CD4-positive, alpha-beta T cell treated with Interleukin-21 for 1 hour (primary cell): Measurements from ENCODE around the gene MAP3K12.
"Not testable (repeated sequence)": the region's sequence is repeated elsewhere in the genome, so short reads cannot be mapped to it uniquely, and the experiment has no call there.

Experiments used
- DNase-seq: peaks from one replicate; pipeline ENCODE4 v3.0.0-alpha.2; 2020

The MAP3K12 gene

DNA sequence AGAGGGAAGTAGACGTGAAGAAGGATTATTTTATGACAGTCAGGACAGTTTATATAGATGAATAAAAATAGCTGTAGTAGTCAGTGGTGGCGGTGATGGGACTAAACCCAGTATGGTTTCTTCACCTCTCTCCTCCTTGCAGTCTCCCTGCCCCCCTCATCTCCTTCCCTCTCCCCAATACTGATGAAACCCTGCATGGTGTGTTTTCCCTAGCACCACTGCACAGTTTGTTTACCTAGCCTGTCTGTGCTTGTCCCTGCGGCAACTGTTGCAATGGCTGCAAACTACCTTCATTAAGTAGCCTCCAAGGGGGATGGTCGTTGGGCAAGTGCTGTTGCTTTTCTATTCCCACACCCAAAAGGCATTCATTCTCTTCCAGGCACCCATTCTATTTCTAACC, 32.6 kb downstream of the MAP3K12 start:
- DNase-seq = no peak

DNA sequence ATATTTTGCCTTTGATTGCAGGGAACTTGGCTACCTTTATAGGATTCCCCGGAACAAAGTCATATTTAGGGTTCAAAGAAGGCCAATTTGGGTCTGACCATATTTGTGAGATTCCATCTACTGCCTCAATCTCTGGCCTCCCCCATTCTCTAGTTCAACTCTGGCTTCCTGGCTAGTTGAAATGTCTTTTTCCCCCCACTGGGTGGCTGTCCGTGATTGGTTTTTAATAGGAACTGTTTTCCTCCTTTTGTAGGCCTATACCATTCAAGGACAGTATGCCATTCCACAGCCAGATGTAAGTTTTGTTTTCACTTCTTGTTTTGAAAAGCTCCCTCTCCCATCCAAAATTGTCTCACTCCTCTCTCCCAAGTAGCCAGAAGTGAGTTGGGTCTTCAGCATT, 33.6 kb downstream of the MAP3K12 start:
- no peak for DNase-seq

DNA sequence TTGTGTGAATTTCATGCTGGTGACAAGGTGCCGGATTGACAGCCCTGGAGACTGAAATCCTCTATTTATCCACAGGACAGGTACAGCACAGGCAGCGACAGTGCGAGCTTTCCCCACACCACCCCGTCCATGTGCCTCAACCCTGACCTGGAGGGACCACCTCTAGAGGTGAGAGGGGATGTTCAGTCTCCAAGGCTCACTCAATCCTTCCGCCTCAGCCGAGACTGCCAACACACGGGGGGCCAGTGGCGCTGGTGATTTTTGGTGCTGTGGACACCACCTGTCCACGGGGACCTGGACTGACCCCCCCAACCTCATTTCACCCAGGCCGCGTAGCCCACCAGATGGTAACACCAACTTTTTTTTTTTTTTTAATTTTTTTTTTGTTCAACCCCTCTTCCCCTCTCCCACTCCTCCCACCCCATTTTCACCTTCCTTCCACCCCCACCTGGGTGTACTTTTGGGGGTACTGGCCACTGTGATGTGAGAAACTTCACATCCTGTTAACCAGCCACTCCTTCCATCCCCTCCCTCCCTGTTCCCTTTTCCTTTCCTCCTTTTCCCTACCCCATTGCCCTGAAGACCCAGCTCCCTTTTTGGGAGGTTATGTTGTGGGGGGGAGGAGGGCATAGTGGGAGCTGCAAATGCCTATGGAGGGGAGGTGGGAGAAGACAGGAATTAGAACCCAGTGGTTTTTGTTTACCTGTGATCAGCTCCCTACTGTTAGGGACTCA, 34.4 kb downstream of the MAP3K12 start:
- DNase-seq = no peak

DNA sequence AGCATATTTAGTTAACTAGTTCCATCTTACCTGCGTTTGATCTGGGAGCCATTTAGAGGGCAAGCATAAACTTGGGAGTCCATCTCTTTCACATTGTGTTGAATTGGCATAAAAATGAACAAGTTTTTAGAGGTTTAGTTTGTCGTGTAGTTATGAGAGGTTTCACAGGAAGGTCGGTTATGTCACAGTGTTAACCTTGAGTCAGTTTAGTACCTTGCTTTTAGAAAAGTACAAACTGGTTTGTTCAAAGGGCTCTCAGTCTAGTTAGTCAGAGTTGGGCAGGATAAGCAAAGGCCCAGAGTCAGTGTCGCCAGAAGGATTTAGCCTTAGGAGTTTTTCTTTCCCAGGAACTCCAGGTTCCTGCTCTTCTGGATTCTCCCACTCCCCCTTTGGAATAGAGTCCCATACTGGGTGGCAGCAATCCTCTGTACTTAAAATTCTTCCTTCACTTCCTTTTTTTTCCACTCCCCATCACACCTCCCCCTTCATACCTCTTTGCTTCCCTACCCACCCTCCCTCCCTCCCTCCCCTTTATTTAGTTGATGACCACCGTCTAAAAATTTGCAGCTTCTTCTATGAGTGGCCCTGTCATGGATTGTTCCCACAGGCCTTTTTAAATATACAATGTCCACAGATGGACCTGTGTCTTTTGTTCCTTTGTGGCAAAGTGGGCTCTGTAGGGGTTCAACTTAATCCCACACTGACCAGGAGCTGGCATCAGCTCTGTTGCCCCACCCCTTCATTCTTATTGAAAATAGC, 35.3 kb downstream of the MAP3K12 start:
- DNase-seq = no peak

DNA sequence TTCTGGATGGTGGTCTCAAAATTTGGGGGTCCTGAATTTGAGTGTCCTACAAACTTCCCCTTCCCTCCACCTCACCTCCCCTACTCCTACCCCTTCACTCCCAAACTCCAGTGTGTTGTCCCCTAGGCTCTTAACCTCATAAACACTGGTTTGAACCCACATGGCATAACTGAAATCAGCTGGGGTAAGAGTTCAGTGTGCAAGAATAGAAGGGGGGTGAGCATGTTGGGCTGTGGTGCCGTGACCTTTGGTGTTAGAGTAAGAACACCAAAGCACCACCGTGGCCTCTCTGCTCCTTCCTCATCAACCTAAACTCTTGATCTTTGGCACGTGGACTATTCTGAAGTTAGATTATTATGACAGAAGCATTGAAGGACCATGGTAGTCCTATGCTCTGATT, 36.3 kb downstream of the MAP3K12 start:
- DNase-seq = no peak

DNA sequence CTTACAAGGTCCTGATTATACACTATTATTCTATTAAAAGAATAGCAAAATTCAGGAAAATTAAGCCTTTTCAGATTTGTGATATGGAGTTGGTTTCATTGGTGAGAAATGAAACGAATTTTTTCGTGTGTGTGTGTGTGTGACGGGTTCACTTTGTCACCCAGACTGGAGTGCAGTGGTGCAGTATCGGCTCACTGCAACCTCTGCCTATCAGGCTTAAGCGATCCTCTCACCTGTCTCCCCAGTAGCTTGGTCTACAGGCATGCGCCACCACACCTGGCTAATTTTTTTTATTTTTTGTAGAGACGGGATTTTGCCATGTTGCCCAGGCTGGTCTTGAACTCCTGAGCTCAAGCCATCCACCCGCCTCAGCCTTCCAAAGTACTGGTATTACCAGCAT, 37.7 kb downstream of the MAP3K12 start:
- no peak for DNase-seq

DNA sequence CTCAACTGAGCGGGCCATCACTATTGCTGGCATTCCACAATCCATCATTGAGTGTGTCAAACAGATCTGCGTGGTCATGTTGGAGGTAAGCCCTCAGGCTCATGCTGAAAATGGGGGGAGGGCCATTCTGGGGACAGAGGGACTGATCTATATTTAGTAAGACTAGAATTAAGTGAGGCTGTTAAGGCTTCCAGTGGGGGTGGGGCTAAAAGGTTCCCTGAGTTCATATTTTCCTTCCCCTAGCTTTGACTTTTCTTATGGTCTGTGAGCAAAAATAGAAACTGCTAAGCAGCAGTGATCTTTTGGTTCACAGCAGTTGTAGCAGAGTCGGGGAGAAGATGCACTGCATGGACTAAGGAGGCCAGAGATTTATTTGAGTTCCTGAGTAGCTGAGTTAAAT, 38.2 kb downstream of the MAP3K12 start:
- no peak for DNase-seq

DNA sequence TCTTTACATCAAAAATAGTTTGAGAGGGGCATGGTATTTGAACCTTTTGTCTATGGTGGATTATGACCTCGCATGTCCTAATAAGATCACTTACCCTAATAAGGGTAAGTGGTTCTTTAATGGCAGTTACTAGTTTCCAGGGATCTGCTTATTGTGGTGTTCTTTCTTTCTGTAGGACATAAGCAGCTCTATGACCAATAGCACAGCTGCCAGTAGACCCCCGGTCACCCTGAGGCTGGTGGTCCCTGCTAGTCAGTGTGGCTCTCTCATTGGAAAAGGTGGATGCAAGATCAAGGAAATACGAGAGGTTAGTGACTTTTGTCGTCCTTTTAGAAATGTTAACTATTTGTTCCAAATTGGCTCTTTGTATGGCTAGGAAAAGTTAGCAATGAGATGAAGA, 40.2 kb downstream of the MAP3K12 start:
- no peak for DNase-seq

DNA sequence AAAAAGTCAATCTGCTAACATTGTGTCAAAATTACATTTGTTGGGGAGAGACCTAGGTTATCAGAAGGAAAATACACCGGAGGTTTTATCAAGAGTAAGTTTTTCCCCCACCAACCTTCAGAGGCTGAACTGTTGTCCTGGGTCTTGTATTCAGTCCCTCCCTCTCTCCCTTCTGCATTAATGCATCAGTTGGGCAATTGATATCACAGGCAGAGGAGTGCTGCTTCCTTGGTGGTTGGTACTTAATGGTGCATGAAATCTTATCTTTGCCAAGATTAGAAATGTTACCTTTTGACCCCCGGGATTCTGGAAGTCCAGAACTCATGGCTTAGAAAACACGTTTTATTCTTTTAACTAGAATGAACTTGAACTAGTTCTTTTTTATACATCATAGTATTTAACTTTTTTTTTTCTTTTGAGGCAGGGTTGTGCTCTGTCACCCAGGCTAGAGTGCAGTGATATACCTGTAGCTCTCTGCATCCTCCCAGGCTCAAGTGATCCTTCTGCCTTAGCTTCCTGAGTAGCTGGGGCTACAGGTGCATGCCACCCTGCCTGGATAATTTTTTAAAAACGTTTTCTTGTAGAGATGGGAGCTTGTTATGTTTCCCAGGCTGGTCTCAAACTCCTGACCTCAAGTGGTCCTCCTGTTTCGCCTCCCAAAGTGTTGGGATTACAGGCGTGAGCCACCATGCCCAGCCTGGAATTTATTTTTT, 42.4 kb downstream of the MAP3K12 start:
- DNase-seq = no peak

DNA sequence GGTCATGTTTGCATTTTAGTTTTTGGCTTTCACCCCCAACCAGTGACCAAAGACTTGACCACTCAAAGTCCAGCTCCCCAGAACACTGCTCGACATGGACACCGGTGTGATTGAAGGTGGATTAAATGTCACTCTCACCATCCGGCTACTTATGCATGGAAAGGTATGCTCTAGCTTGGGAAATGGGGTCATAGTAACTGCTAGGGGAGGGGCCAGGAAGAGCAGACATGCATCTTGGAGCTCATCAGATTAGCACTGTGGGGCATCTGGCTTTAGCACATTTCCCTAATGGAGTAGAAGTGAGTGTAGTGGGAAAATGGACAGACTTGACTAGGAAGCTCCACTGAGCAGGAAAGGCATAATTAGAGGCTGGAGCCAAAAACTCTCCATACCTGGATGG, 44.6 kb downstream of the MAP3K12 start:
- DNase-seq = no peak

DNA sequence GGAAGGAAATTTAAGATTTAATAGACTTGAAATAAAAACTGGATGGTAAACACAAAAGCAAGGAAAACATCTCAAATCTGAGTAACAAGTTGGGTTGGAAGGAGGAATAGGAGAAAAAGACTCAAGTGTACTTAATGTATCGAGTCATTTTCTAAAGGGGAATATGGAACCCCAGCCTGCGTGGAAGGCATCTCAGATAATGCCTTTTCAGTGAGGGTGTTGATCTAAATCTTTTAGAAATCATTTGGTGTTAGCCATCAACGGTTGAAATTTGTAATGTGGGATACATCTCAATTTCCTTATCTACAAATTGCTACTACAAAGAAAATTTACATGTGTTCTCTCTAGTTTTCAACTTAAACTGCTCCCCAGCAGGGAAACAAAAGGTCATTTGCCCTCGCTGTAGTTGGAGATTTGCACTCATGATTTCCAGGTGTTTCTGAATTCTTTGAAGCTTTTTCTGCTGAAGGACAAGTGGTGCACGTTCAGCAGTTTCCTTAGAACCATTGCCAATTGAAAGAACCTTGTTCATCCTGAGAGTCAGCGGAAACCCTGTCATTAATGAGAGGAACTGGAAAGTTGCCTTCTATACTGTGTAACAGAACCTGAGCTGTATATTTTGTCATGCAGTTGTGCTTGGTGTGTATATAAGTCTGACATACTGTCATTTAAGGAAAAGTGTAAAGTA, 45.2 kb downstream of the MAP3K12 start:
- DNase-seq = no peak

DNA sequence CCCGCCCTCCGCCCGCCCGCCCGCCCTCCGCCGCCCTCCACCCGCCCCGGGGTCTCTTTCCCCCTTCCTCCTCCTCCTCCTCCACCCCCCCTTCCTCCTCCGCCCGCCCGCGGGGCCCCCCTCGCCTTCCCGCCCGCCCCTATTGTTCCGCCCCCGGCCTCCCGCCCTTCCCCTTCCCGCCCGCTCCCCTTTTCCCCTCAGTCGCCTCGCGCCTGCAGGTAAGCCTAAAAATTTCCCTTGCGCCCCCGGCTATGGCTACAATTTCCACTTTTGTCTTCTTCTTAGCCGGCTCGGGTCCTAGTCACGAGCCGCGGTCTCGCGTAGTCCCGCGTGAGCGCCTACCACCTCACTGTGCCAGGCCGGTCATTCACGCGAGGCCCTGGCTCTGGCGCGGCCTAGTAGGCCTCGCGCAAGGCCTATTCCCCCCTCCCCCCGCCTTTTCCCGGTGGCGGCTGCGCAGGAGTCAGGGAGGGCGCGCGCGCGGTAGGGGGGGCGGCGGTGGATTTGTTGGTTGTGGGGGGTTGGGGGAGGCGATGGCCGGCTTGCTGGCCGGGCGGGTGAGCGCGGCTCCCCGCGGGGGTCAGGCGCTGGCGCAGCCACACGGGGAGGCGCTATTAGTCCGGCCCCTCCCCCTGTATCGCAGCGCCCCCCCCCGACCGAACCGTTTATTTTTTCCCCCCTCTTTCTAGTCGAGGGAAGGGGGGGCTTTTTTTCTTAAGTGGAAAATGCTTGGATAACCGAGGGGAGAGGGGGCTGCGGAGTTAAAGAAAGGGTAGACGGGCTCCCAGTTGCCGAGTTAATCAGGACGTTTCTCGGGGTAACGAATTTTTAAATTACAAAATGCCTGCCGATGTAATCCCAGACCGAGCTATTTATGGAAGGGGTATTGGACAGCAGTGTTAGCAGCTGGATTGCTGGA, 46.8 kb downstream of the MAP3K12 start:
- DNase-seq = peak; percentile 84

DNA sequence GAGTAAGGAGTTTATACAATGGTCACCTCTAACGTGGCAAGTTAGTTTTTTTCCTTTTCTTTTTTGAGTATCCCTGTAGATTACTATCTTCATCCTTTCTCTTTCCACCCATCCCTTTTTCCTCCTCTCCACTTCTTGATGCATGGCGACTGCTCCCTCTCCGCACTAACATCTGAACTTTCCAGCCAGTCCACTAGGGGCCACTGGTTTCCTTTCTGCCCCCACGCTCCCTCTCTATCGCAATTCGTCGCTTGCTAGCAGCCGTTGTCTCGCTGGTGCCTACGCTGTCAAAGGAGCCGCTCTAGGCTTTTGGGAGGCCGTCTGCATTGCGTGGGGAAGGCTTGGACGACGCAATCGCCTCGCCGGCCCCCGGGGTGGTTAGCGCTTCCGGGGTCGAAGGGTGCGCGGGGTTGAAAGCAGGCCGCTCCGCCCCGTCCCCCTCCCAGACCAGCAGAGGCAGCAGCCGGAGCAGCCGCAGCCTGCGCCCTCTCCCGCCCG, 47.5 kb downstream of the MAP3K12 start, which contains the start of gene PCBP2:
Gene PCBP2 (plus strand): TSS at position 442 of the 498 bp plus-strand sequence. CDS start 2,699 bp downstream, outside the sequence.
- peak; percentile 99 for DNase-seq

DNA sequence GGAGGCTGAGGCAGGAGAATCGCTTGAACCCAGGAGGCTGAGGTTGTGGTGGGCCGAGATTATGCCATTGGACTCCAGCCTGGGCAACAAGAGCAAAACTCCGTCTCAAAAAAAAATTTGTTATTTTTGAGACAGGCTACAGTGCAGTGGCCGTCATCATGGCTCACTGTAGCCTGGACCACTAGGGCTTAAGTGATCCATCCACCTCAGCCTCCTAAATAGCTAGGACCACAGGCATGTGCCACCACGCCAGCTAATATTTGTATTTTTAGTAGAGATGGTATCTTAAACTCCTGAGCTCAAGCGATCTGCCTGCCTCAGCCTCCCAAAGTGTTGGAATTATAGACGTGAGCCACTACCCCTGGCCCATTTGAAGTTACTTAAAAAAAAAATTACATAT, 48.3 kb downstream of the MAP3K12 start:
- DNase-seq = no peak

DNA sequence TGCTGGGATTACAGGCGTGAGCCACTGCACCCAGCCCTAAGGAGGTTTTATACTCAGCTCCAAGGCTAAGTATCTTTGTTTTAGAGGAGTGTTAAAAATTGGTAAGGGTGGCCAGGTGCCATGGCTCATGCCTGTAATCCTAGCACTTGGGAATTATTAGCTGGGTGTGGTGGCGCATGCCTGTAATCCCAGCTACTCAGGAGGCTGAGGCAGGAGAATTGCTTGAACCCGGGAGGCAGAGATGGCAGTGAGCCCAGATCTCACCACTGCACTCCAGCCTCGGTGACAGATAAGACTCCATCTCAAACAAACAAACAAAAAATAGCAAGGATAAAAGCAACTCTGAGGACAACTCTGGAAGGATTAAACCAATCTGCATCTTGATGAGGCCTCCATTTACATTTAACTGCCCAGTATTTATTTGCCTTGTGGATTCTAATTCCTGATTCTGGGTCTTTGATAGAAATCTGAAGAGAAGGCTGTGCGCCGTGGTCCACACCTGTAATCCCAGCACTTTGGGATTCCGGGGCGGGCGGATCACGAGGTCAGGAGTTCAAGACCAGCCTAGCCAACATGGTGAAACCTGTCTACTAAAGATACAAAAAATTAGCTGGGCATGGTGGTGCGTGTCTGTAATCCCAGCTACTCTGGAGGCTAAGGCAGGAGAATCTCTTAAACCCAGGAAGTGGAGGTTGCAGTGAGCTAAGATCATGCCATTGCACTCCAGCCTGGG, 54.5 kb downstream of the MAP3K12 start:
- DNase-seq = not testable (repeated sequence)

DNA sequence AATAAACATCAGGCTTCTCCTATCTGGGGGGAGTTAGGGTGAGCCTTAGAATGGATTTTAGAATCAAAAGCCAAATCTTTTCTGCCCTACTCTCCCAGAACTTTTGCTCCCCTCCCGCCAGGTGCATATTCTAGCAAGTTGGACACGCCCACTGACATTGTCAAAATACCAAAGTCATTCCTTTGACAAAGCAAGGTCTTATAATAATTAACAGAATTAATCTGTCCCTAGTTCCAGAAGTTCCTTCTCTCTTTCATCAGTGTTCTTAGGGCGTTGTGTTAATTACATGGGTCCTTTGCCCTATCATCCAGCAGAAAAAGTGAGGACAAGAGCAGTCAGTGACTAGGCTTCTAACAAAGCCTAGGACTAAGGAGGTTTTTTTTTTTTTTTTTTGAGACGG, 55.3 kb downstream of the MAP3K12 start:
- no peak for DNase-seq

DNA sequence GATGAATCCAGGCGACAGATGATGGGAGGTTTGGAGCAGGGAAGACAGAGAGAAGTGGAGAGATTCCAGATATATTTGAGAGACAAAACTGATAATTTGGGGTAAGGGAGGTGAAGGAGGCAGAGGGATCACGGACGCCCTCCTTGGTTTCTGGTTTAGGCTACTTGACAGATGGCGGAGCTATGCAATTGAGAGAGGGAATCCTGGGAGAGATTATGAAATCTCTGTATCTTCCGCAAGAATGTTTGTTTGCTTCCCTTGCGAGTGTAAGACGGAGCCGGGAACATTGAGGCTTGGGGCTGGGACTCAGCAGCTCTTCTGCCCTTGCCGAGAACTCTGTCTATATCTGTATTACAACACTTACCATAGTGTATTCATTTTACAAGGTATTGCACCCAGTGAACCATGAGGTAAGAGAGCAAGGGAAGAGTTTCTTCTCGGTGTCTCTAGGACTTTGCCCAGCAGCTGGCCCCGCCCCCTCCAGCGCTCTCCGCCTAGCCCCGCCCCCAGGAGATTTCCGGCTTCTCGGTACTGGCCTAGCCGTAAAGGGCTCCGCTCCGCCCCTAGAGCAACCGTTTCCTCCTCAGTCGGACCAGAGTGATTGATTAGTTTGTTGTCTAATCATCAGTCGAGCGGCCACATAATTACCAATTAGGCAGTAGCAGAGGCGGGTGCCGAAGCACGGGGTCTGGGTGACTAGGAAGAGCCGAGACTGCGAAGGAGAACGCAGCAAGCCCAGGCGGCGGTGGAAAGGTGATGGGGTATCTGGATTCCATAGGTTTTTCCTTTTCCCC, 58.0 kb downstream of the MAP3K12 start, which contains the start of gene PRR13:
Gene PRR13 (plus strand): TSS at position 695 of the 794 bp plus-strand sequence. CDS start 981 bp downstream, outside the sequence.
- peak; percentile 99 for DNase-seq

DNA sequence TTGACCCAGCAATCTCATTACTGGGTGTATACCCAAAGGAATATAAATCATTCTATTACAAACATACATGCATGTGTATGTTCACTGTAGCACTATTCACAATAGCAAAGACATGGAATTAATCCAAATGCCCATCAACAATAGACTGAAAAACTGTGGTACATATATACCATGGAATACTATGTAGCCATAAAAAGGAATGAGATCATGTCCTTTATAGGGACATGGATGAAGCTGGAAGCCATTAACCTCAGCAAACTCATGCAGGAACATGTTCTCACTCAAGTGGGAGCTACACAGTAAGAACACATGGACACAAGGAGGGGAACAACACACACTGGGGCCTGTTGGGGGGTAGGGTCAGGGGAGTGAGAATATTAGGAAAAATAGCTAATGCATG, 59.7 kb downstream of the MAP3K12 start:
- DNase-seq = not testable (repeated sequence)

DNA sequence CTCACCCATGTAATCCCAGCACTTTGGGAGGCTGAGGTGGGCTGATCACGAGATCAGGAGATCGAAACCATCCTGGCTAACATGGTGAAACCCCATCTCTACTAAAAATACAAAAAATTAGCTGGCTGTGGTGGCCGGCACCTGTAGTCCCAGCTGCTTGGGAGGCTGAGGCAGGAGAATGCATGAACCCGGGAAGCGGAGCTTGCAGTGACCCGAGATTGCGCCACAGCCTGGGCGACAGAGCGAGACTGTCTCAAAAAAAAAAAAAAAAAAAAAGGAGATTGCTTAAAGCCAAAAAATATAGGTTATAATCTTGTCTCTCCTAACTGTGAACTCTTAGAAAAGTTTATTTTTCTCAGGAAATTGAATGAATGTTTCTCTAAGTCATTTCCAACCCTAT, 63.9 kb downstream of the MAP3K12 start:
- DNase-seq = not testable (repeated sequence)

DNA sequence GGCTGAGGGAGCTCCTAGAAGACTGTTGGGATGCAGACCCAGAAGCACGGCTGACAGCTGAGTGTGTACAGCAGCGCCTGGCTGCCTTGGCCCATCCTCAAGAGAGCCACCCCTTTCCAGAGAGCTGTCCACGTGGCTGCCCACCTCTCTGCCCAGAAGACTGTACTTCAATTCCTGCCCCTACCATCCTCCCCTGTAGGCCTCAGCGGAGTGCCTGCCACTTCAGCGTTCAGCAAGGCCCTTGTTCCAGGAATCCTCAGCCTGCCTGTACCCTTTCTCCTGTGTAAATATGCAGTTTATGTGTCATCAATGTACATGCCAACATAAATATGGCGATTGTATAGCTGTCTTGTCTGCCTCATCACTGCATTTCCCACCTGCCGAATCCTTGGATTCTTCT, 68.1 kb downstream of the MAP3K12 start:
- no peak for DNase-seq
